Motor neuron (in vitro differentiated cells): ENCODE data around the gene CFTR. TPM values are rescaled to one million over a fixed set of nuclear protein-coding genes. Genes with fewer than 3 reads are reported as not detected.

Experiments
- ATAC-seq, 8 experiments: fragments of 200-7000 bp; cut with Tn5 transposase; replicated peaks in 6 of 8; 2 replicates each; pipeline ENCODE4 v1.8.0; 2021; ENCODE audit warnings: mild to moderate bottlenecking in 8 of 8, moderate library complexity in 8 of 8
- H3K27ac ChIP-seq, 2 donors: fragments of 250-450 bp; sonication (Bioruptor Pico); 2 replicates each; pipeline ENCODE4 v1.9.0; 2021; ENCODE audit warnings: antibody characterized with exemption in 2 of 2, mild to moderate bottlenecking in 2 of 2, moderate library complexity in 1 of 2
- H3K4me1 ChIP-seq, 2 donors: fragments of 250-450 bp; sonication (Bioruptor Pico); replicated peaks in 1 of 2; 2 replicates each; pipeline ENCODE4 v1.6.1; 2021; ENCODE audit warnings: antibody characterized with exemption in 2 of 2, mild to moderate bottlenecking in 2 of 2, moderate library complexity in 1 of 2
- H3K4me3 ChIP-seq, 5 donors: fragments of 250-450 bp; sonication (Bioruptor Pico); 2 replicates each; pipeline ENCODE4 v1.9.0; 2021; ENCODE audit warnings: antibody characterized with exemption in 5 of 5, mild to moderate bottlenecking in 5 of 5, moderate library complexity in 4 of 5
- WGBS, 10 experiments: fragments of 450-650 bp; shearing (Covaris generic); methylation state at CpG; one replicate each; pipeline ENCODE4 v1.0.0; 2022; 5-methylcytosine and 5-hydroxymethylcytosine counted together
- in situ Hi-C, 9 experiments: fragments of 400-800 bp; cut with MboI; loops; one replicate each; pipeline ENCODE4 v1.15.0; 2021; ENCODE audit warnings: low sequenced_read_pairs in 9 of 9, low pct_unique_long_range_greater_than_20kb in 2 of 9; ENCODE audit not compliant: unreplicated experiment in 9 of 9
- total RNA-seq, 8 experiments: library from RNA; unstranded; fragments of 300-600 nt; gene quantifications; 2 replicates each; pipeline versions ENCODE4 v1.2.3 to v1.2.4, GENCODE V29; 2022

Gene CFTR
- total RNA-seq, 8 experiments from 2014 or later: 0.76 to 2.7 (median 1.2) TPM; not detected in 2

DNA sequence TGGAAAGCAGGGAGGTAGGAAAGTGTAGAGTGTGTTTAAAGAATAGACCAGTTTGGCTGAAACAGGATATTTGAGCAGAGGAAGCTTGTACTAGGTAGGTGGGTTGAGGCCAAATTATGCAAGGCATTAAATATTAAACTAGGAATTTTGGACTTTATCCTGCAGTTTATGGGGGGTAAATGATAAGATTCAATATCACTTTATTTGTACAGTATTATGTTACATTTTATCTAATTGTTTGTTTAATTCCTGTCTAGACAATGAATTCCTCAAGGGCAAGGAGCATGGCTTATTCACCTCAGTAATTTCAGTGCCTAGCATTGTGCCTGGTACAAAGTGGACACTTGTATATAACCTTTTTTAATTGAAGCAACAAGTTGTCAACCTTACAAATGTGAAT, 125.9 kb downstream of the CFTR start:
- Histone ChIP-seq H3K4me3 (no peak overlapping the region), H3K4me1 (no peaks in the 10 kb centered on the region), H3K27ac (no peak overlapping the region)
- in situ Hi-C loops: no loop called here
- ATAC-seq: no peak

DNA sequence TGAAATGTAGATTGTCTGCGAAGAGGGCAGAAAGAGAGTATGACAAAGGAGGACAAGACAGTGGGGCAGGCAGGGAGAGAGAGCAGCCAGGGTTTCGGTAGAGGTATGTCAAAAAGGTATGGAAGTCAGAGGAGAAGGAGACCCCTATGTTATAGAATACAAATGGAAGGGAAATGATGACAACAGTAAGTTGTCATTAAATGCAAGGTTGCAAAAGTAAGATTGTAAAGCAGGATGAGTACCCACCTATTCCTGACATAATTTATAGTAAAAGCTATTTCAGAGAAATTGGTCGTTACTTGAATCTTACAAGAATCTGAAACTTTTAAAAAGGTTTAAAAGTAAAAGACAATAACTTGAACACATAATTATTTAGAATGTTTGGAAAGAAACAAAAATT, 126.3 kb downstream of the CFTR start:
- in situ Hi-C loops: no loop called here
- H3K4me1 ChIP-seq: no peaks in the 10 kb centered on the region
- H3K4me3 ChIP-seq: no peak overlapping the region
- H3K27ac ChIP-seq: no peak overlapping the region
- no peak for ATAC-seq
- 3 to 100% (median 83%) methylated on average over 2 to 3 of the region's 3 CpGs for WGBS, 10 experiments

DNA sequence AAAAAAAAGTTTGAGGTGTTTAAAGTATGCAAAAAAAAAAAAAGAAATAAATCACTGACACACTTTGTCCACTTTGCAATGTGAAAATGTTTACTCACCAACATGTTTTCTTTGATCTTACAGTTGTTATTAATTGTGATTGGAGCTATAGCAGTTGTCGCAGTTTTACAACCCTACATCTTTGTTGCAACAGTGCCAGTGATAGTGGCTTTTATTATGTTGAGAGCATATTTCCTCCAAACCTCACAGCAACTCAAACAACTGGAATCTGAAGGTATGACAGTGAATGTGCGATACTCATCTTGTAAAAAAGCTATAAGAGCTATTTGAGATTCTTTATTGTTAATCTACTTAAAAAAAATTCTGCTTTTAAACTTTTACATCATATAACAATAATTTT, 130.6 kb downstream of the CFTR start:
- no peak for ATAC-seq
- in situ Hi-C loops: no loop called here
- no peak overlapping the region for H3K4me3 ChIP-seq
- WGBS, 10 experiments: 0 to 100% (median 89%) methylated on average over 1 to 2 of the region's 2 CpGs
- H3K27ac ChIP-seq: no peak overlapping the region
- H3K4me1 ChIP-seq: no peaks in the 10 kb centered on the region

DNA sequence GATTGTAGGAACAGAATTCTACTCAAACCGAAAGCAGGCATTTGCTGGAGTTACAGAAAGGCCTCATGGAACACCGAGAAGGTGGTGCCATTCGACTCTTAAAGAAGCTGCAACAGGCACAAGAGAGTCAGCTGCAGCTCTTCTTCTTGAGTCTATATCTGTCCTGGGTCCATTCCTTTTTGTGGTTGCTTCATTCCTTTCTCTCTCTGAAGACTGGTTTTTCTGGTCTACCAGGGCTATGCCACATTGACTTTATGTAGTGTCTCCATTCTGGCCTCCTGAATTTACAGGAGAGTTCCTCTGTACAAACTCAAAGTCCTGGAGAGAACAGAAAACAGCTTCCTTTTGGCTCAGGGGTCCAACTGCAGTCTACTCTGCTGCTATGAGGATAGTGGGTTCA, 132.8 kb downstream of the CFTR start:
- Histone ChIP-seq H3K4me1 (no peaks in the 10 kb centered on the region), H3K4me3 (no peak overlapping the region), H3K27ac (no peak overlapping the region)
- in situ Hi-C loops: no loop called here
- no peak for ATAC-seq
- WGBS, 10 experiments: 8 to 100% (median 70%) methylated on average over 1 to 3 of the region's 3 CpGs; no CpG with 5 or more reads in 1 of the 10 experiments

DNA sequence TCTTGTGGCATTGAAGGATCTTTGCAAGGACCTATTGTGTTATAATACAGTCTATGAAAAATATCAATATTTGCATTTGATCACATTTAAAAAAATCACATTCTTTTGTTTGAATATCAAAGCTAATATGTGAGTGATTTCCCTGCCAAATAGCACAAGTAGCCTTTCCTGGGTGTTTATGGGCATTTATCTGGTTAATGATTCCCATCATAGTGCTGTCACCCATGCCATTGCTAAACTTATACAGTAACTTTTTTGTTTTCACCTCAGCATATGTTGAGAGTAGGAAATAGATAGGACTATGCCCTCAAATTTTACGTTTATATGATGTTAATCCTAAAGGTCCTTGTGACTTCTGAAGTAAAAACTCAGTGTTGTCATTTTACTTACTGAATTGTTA, 136.9 kb downstream of the CFTR start:
- no peak overlapping the region for H3K27ac ChIP-seq
- ATAC-seq: no peak
- no peaks in the 10 kb centered on the region for H3K4me1 ChIP-seq
- no peak overlapping the region for H3K4me3 ChIP-seq
- in situ Hi-C loops: no loop called here
- WGBS, 10 experiments: 0 to 83% (median 53%) methylated on average over 1 of the region's 1 CpG; no CpG with 5 or more reads in 2 of the 10 experiments

DNA sequence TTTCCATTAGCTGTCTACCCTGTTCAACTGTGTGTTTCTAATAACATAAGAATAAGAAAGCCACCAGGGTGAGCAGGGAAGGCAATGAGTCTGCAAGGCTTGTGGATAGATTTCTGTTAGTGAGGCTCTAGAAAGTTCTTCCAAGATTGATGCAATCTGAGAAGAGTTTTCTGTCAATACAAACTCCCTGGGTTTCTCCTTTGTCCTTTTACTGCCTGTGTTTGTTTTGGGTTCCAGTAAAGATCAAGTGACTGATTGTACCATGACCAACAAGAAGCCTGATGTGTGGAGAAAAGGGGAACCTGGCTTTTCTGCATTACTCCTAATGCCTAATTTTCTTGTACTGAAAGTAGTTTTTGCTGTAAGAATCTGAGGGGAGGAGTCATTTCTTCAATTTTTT, 139.9 kb downstream of the CFTR start:
- Histone ChIP-seq H3K4me3 (no peak overlapping the region), H3K4me1 (no peaks in the 10 kb centered on the region), H3K27ac (no peak overlapping the region)
- in situ Hi-C loops: no loop called here
- no peak for ATAC-seq

DNA sequence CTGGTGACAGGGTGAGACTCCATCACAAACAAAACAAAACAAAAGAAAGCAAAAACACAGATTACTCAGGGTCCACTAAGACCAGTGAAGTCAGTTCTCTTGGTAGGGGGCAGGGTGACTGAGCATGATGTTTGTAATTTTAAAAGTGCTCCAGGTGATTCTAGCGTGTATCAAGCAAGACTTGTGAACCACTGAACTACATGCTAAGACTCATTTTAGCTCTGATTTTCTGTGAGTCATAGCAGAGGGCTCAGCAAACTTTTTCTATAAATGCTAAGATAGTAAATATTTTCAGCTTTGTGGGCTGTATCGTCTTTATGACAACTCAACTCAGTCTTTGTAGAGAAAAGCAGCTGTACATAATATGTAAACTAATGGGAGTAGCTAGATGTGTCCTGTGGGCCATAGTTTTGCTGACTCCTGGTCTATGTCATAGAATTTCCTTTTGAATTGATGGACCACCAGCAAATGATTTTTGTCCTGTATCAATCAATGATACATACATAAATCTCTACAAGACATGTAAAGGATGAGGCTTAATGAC, 141.3 kb downstream of the CFTR start:
- H3K27ac ChIP-seq: no peak overlapping the region
- H3K4me3 ChIP-seq: no peak overlapping the region
- no peaks in the 10 kb centered on the region for H3K4me1 ChIP-seq
- peak in 2 of 8 experiments; percentile 74 to 94 for ATAC-seq
- in situ Hi-C loops: no loop called here
- WGBS, 10 experiments: 0 to 80% (median 40%) methylated on average over 1 to 2 of the region's 2 CpGs; no CpG with 5 or more reads in 3 of the 10 experiments

DNA sequence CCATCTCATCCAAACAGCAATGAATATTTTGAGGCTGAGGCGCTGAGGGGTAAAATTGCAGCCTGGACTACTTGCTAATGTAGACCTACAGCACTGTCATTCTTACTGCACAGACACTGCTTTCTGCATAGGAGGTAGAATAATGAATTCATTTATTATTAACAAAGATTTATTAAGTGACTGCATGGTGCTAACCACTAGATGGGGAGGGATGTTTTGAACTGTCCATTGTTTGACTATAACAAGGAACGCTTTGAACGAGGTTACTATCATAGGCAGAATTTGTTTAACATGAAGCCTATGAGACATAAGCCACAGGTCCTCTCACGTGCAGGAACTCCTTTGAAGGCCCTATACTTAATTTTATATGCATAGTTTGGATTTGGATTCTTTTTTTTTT, 143.8 kb downstream of the CFTR start:
- Histone ChIP-seq H3K4me1 (no peaks in the 10 kb centered on the region), H3K27ac (no peak overlapping the region), H3K4me3 (no peak overlapping the region)
- ATAC-seq: peak in 1 of 8 experiments; percentile 33
- WGBS, 10 experiments: 0 to 88% (median 73%) methylated on average over 1 to 4 of the region's 4 CpGs; no CpG with 5 or more reads in 1 of the 10 experiments
- in situ Hi-C loops: no loop called here

DNA sequence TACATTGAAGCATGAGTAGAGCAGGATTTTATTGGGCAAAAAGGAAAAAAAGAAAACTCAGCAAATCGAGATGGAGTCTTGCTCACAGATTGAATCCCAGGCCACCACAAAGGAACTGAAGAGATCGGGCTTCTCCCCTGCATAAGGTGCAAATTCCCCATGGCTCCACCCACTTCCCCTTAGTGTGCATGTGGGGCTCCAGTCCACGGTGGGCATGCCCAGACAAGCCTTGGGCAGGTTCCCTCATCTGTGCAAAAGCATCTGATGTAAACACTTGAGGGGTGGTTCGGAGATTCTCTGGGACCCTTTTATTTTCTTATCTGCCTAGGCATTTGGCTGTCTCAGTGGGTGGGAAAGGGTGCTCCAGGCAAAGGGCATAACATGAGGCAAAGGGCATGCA, 150.7 kb downstream of the CFTR start:
- ATAC-seq: peak in 2 of 8 experiments; percentile 73 to 80
- Histone ChIP-seq H3K4me1 (no peaks in the 10 kb centered on the region), H3K4me3 (no peak overlapping the region), H3K27ac (no peak overlapping the region)
- WGBS, 10 experiments: 21 to 83% (median 69%) methylated on average over 1 to 4 of the region's 4 CpGs; no CpG with 5 or more reads in 2 of the 10 experiments
- in situ Hi-C loops: no loop called here

DNA sequence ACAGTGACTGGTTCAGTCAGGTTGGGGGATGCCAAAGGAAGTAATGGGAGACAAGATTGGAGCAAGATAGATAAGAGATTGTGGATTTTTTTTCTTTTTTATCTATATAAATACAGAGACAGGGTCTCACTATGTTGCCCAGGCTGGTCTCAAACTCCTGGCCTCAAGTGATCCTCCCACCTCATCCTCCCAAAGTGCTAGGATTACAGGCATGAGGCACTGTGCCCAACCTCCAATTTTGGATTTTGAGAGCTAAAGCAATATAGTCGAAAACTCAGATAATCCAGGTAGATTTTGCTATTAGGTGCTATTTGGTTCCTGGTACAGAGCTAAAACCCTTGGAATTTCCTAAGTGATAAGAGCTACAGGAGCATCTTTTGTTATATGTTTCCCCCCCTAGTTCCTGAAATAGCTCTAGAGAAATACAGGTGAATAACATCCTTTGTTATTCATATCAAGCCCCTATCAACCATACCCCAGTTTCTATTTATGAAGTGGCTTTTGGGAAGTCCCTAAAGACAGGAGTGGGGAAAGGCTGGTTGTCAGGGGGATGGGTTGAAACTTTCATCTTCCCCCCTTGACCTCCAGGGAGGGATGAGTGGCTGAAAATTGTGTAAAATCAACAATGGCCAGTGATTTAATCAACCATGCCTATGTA, 151.2 kb downstream of the CFTR start:
- H3K4me3 ChIP-seq: no peak overlapping the region
- H3K27ac ChIP-seq: no peak overlapping the region
- no peaks in the 10 kb centered on the region for H3K4me1 ChIP-seq
- ATAC-seq: no peak
- 50 to 100% (median 94%) methylated on average over 1 of the region's 1 CpG; no CpG with 5 or more reads in 4 of the 10 experiments for WGBS, 10 experiments
- in situ Hi-C loops: no loop called here

DNA sequence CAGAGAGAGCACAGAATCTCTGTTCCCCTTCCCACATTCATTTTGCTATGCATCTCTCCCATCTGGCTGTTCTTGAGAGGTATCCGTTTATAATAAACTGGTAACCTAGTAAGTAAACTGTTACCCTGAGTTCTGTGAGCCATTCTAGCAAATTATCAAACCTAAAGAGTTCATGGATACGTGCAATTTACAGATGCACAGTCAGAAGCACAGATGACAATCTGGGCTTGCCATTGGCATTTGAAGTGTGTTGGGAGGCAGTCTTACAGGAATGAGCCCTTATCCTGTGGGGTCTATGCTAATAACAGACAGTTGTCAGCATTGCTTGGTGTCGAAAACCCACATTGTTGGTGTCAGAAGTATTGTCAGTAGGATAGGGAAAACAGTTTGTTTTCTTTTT, 151.8 kb downstream of the CFTR start:
- no peak overlapping the region for H3K27ac ChIP-seq
- in situ Hi-C loops: no loop called here
- no peaks in the 10 kb centered on the region for H3K4me1 ChIP-seq
- no peak for ATAC-seq
- 0 to 100% (median 80%) methylated on average over 1 to 3 of the region's 3 CpGs; no CpG with 5 or more reads in 1 of the 10 experiments for WGBS, 10 experiments
- H3K4me3 ChIP-seq: no peak overlapping the region

DNA sequence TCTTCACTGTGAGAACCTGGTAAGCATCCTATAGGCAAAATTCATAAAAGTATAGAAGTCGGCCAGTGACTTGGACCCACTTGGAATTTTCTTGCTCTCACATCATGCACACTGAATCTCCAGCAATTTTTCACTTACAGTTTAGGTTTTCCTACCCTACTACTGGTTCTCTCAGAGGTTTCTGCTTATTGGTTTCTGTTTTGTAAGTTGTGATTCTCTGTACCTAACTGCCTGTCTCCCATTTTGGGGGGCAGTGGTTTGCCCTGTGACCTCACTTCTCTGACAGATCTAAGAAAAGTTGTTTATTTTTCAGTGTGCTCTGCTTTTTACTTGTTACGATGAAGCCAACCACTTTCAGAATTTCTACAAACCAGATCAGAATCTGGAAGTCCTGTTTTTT, 158.1 kb downstream of the CFTR start:
- no peaks in the 10 kb centered on the region for H3K4me1 ChIP-seq
- no peak for ATAC-seq
- no peak overlapping the region for H3K4me3 ChIP-seq
- in situ Hi-C loops: no loop called here
- WGBS, 10 experiments: 0 to 100% (median 89%) methylated on average over 1 to 2 of the region's 2 CpGs; no CpG with 5 or more reads in 2 of the 10 experiments
- H3K27ac ChIP-seq: no peak overlapping the region

DNA sequence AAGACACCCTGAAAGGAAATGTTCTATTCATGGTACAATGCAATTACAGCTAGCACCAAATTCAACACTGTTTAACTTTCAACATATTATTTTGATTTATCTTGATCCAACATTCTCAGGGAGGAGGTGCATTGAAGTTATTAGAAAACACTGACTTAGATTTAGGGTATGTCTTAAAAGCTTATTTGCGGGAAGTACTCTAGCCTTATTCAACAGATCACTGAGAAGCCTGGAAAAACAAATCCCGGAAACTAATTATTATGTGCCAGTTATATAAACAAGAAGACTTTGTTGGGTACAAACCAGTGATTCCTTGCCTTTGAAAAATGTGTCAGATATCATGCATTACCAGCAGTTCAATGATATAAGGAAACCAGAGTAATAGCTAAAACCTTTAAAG, 160.1 kb downstream of the CFTR start:
- no peaks in the 10 kb centered on the region for H3K4me1 ChIP-seq
- WGBS, 10 experiments: 5 to 100% (median 89%) methylated on average over 1 to 2 of the region's 2 CpGs
- in situ Hi-C loops: no loop called here
- ATAC-seq: no peak
- H3K27ac ChIP-seq: no peak overlapping the region
- no peak overlapping the region for H3K4me3 ChIP-seq

DNA sequence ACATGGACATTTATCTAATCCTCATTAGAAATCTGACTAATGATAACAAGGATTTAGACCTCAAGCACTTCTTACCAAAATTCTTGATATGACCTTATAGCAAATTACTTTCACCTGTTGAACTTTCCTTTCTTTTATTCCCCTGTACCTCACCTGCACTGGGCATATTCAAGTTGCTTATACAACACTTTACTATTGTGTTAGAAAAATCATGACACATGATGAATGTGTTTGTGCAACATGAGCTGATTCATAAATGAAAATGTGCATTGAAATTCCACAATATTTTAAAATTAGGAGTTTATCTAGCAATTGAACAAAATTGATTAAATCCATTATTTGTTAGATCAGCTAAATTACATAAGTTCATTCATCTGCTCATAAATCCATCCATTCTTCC, 160.6 kb downstream of the CFTR start:
- Histone ChIP-seq H3K4me1 (no peaks in the 10 kb centered on the region), H3K4me3 (no peak overlapping the region), H3K27ac (no peak overlapping the region)
- ATAC-seq: no peak
- in situ Hi-C loops: no loop called here
